Stimulated activated naive CD8-positive, alpha-beta T cell treated with anti-CD3 and anti-CD28 coated beads, Interleukin-15, Interleukin-2, amounts not matched to agents 100 ng/mL and 50 ng/mL, for 24 hours (primary cell): ENCODE measurements around the gene INO80C.

ENCODE experiments used
- H3K27ac Mint-ChIP-seq: one replicate; pipeline ENCODE4 v1.8.0; 2021; ENCODE audit warnings: mild to moderate bottlenecking, mixed read lengths
- H3K27me3 Mint-ChIP-seq: one replicate; pipeline ENCODE4 v1.8.0; 2021; ENCODE audit warnings: mixed read lengths
- H3K36me3 Mint-ChIP-seq: one replicate; pipeline ENCODE4 v1.8.0; 2021; ENCODE audit warnings: low read depth, mixed read lengths
- H3K4me1 Mint-ChIP-seq: one replicate; pipeline ENCODE4 v1.8.0; 2021; ENCODE audit warnings: low read depth, mixed read lengths
- H3K4me3 Mint-ChIP-seq: one replicate; pipeline ENCODE4 v1.8.0; 2021; ENCODE audit warnings: mild to moderate bottlenecking, mixed read lengths
- H3K9me3 Mint-ChIP-seq: one replicate; pipeline ENCODE4 v1.8.0; 2021; ENCODE audit warnings: mixed read lengths

The INO80C gene

DNA sequence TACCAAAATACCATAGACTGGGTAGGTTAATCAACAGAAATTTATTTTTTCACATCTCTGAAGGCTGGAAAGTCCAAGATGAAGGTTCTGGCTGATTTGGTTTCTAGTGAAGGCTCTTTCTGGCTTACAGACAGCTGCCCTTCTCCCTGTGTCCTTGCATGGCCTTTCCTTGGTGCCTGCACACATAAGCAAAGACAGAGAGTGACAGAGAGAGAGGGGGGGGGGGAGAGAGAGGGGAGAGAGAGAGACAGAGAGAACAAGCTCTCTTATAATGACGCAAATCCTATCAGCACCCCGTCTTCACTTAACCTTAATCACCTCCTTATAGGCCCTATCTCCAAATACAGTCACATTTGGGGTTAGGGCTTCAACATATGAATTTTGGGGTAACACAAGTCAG is 53.9 kb downstream of the INO80C start:
- no peak overlapping the region for H3K4me3 Mint-ChIP-seq
- no peak overlapping the region for H3K27ac Mint-ChIP-seq

GRCh38 chr18:35443434-35443833 is 54.3 kb downstream of the INO80C start:
- Mint-ChIP-seq H3K36me3 (no peaks in the 10 kb centered on the region), H3K27me3 (no peaks in the 10 kb centered on the region), H3K27ac (peak overlapping the region; percentile 6), H3K4me3 (no peak overlapping the region), H3K4me1 (no peaks in the 10 kb centered on the region), H3K9me3 (no peaks in the 10 kb centered on the region)

More for the DNA sequence above, 53.9 kb downstream of the INO80C start:
- no peaks in the 10 kb centered on the region for H3K4me1 Mint-ChIP-seq
- H3K27me3 Mint-ChIP-seq: no peaks in the 10 kb centered on the region
- no peaks in the 10 kb centered on the region for H3K9me3 Mint-ChIP-seq
- no peaks in the 10 kb centered on the region for H3K36me3 Mint-ChIP-seq

DNA sequence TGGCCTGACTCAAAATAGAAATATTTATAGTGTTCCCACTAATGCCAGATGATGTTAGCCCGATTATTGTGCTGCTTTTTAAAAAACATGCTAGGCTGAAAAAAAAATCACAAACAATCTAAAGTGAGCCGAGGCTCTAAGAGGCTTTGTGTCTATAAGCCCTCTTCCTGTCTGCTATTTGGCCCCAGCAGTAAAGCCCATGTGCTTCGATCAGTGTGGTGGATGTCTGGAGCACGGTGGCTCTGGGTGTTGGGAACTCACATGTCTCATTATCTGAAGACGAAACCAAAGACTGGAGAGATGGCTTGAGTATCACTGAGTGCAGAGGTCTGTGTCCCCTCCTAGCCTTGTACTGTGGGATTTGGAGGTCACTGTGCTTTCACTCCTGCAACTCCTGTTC is 55.1 kb downstream of the INO80C start:
- Mint-ChIP-seq H3K27me3 (no peaks in the 10 kb centered on the region), H3K36me3 (no peaks in the 10 kb centered on the region), H3K4me3 (no peak overlapping the region), H3K9me3 (no peaks in the 10 kb centered on the region), H3K27ac (no peak overlapping the region), H3K4me1 (no peaks in the 10 kb centered on the region)

- Mint-ChIP-seq H3K36me3 (no peaks in the 10 kb centered on the region), H3K4me1 (no peaks in the 10 kb centered on the region), H3K4me3 (no peak overlapping the region), H3K27me3 (no peaks in the 10 kb centered on the region), H3K9me3 (no peaks in the 10 kb centered on the region), H3K27ac (no peak overlapping the region)
Measured at GRCh38 chr18:35441857-35442595, 55.7 kb downstream of the INO80C start.

- H3K27ac Mint-ChIP-seq: no peak overlapping the region
- no peak overlapping the region for H3K4me3 Mint-ChIP-seq
- no peaks in the 10 kb centered on the region for H3K4me1 Mint-ChIP-seq
- peaks cover 11% of the 10 kb centered on the region for H3K9me3 Mint-ChIP-seq
- H3K27me3 Mint-ChIP-seq: peaks cover 7% of the 10 kb centered on the region
- no peaks in the 10 kb centered on the region for H3K36me3 Mint-ChIP-seq
Measured at GRCh38 chr18:35438480-35439234, 59.1 kb downstream of the INO80C start.

- no peaks in the 10 kb centered on the region for H3K4me1 Mint-ChIP-seq
- H3K27ac Mint-ChIP-seq: no peak overlapping the region
- H3K36me3 Mint-ChIP-seq: no peaks in the 10 kb centered on the region
- no peak overlapping the region for H3K4me3 Mint-ChIP-seq
- H3K27me3 Mint-ChIP-seq: peaks cover 7% of the 10 kb centered on the region
- peaks cover 11% of the 10 kb centered on the region for H3K9me3 Mint-ChIP-seq
Measured at GRCh38 chr18:35437836-35438235, 59.9 kb downstream of the INO80C start.

DNA sequence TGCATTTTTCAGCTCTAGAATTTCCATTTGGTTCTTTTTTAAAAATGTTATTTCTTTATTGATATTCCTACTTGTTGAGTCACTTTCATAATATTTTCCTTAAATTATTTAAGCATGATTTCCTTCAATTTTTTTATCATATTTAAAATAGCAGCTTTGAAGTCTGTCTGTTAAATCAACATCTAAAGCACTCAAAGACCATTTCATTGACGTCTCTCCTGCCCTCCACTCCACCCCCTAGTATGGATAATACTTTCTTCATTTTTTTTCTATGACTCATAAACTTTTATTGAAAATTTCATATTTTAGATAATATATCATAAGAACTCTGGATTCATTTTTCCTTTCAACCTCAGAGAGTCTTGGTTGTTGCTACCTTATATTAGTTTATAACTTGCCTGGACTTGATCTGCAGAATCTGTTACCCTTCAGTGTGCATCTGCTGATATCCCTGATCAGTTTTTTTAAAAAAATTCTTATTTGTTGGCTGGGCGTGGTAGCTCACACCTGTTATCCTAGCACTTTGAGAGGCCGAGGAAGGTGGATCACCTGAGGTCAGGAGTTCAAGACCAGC is 61.6 kb downstream of the INO80C start:
- H3K4me3 Mint-ChIP-seq: no peak overlapping the region
- peaks cover 9% of the 10 kb centered on the region for H3K27me3 Mint-ChIP-seq
- H3K9me3 Mint-ChIP-seq: peaks cover 11% of the 10 kb centered on the region
- no peak overlapping the region for H3K27ac Mint-ChIP-seq
- H3K4me1 Mint-ChIP-seq: no peaks in the 10 kb centered on the region
- no peaks in the 10 kb centered on the region for H3K36me3 Mint-ChIP-seq

GRCh38 chr18:35435401-35435800 is 62.4 kb downstream of the INO80C start:
- no peaks in the 10 kb centered on the region for H3K4me1 Mint-ChIP-seq
- H3K9me3 Mint-ChIP-seq: peaks cover 11% of the 10 kb centered on the region
- H3K36me3 Mint-ChIP-seq: no peaks in the 10 kb centered on the region
- H3K4me3 Mint-ChIP-seq: no peak overlapping the region
- H3K27ac Mint-ChIP-seq: no peak overlapping the region
- peaks cover 12% of the 10 kb centered on the region for H3K27me3 Mint-ChIP-seq

DNA sequence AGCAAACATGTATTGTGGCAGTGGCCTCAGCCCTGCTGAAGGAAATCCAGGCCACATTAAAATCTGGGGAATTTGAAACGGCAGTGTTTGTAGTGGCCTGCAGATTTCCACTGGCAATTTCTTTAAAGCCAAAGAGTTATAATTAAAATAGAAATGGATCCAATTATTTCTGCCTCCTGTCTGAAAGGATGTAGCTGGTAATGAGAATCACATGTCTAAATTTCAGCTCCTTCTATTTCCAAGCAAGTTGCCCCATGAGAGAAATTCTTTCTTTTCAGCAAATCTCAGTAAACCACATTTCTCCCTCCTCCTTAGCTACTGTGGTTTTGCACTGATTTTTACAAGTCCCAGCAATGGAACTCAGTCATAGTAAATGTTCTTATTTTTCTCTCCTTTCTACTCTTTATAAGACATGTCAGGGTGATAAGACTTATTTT is 65.2 kb downstream of the INO80C start:
- H3K4me3 Mint-ChIP-seq: no peak overlapping the region
- H3K27me3 Mint-ChIP-seq: peaks cover 12% of the 10 kb centered on the region
- H3K4me1 Mint-ChIP-seq: no peaks in the 10 kb centered on the region
- no peaks in the 10 kb centered on the region for H3K36me3 Mint-ChIP-seq
- no peak overlapping the region for H3K27ac Mint-ChIP-seq
- H3K9me3 Mint-ChIP-seq: peaks cover 11% of the 10 kb centered on the region

- Mint-ChIP-seq H3K4me1 (no peaks in the 10 kb centered on the region), H3K27me3 (peaks cover 12% of the 10 kb centered on the region), H3K4me3 (no peak overlapping the region), H3K36me3 (no peaks in the 10 kb centered on the region), H3K9me3 (peaks cover 11% of the 10 kb centered on the region), H3K27ac (no peak overlapping the region)
Measured at GRCh38 chr18:35431374-35431741, 66.4 kb downstream of the INO80C start.

DNA sequence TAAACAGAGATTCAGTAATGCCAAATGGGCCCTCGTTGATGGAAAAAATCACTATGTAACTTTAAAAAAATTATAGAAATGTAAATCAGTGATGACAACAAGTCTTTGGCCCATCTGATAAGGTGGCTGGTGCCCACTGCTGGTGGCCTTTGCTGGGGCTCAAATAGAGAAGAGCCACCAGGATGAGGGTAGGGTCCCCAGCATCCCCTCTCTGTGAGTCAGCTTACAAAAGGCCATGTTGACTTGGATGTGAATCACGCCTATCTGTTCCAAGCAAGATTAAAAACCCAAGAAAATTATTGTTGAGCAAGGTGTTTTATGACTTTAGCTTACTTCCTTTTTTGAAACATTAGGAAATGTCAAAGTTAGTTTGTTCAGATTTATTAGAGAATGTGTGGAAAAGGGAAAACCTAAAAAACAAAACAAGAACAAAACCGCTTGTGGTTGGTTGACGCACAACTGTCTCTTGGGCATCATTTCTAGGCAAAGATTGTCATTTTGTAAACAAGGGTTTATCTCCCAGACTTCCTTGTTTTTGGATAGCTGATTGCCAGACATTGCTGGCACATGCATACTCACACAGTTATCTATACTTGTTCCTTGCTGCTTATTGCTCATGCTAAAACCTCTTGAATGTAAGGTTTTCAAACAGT is 66.9 kb downstream of the INO80C start:
- no peak overlapping the region for H3K27ac Mint-ChIP-seq
- H3K9me3 Mint-ChIP-seq: peaks cover 10% of the 10 kb centered on the region
- peaks cover 11% of the 10 kb centered on the region for H3K27me3 Mint-ChIP-seq
- no peaks in the 10 kb centered on the region for H3K4me1 Mint-ChIP-seq
- H3K4me3 Mint-ChIP-seq: no peak overlapping the region
- H3K36me3 Mint-ChIP-seq: no peaks in the 10 kb centered on the region

- Mint-ChIP-seq H3K27me3 (peaks cover 9% of the 10 kb centered on the region), H3K4me1 (no peaks in the 10 kb centered on the region), H3K36me3 (no peaks in the 10 kb centered on the region), H3K9me3 (no peaks in the 10 kb centered on the region), H3K27ac (no peak overlapping the region), H3K4me3 (no peak overlapping the region)
Measured at GRCh38 chr18:35426786-35427185, 71.0 kb downstream of the INO80C start.

DNA sequence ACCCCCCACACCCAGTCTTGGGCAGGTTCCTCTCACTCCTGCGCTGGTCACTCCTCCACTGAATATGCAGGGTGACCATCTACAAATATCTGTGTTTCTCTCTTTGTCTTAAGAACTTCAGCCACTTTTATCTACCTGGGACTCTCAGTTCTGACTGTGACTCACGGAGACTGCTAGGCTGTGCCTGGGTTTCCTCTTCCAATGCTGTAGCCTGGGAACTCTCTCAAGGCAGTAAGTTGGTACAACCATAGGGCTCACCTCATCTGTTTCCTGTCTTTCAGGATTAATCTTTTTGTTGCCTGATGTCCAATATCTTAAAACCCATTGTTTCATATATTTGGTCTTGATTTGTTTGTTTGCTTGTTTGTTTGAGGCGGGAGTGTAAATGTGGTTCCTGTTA is 73.4 kb downstream of the INO80C start:
- H3K36me3 Mint-ChIP-seq: no peaks in the 10 kb centered on the region
- H3K9me3 Mint-ChIP-seq: no peaks in the 10 kb centered on the region
- no peak overlapping the region for H3K4me3 Mint-ChIP-seq
- no peak overlapping the region for H3K27ac Mint-ChIP-seq
- H3K27me3 Mint-ChIP-seq: peaks cover 5% of the 10 kb centered on the region
- no peaks in the 10 kb centered on the region for H3K4me1 Mint-ChIP-seq

GRCh38 chr18:35422237-35422636 is 75.5 kb downstream of the INO80C start:
- H3K9me3 Mint-ChIP-seq: peaks cover 15% of the 10 kb centered on the region
- peaks cover under 1% of the 10 kb centered on the region for H3K4me1 Mint-ChIP-seq

GRCh38 chr18:35418610-35419009 is 79.2 kb downstream of the INO80C start:
- Mint-ChIP-seq H3K27ac (no peak overlapping the region), H3K36me3 (peaks cover 8% of the 10 kb centered on the region), H3K4me1 (peaks cover 25% of the 10 kb centered on the region), H3K9me3 (peaks cover 19% of the 10 kb centered on the region), H3K27me3 (peaks cover 4% of the 10 kb centered on the region), H3K4me3 (no peak overlapping the region)

More at GRCh38 chr18:35422237-35422636, 75.5 kb downstream of the INO80C start:
- Mint-ChIP-seq H3K27ac (no peak overlapping the region), H3K4me3 (no peak overlapping the region), H3K27me3 (peaks cover 8% of the 10 kb centered on the region), H3K36me3 (peaks cover 5% of the 10 kb centered on the region)
